Measurements from ENCODE around the gene RO60.
"Not testable (repeated sequence)": the region's sequence is repeated elsewhere in the genome, so short reads cannot be mapped to it uniquely, and the experiment has no call there.

RO60 gene

DNA sequence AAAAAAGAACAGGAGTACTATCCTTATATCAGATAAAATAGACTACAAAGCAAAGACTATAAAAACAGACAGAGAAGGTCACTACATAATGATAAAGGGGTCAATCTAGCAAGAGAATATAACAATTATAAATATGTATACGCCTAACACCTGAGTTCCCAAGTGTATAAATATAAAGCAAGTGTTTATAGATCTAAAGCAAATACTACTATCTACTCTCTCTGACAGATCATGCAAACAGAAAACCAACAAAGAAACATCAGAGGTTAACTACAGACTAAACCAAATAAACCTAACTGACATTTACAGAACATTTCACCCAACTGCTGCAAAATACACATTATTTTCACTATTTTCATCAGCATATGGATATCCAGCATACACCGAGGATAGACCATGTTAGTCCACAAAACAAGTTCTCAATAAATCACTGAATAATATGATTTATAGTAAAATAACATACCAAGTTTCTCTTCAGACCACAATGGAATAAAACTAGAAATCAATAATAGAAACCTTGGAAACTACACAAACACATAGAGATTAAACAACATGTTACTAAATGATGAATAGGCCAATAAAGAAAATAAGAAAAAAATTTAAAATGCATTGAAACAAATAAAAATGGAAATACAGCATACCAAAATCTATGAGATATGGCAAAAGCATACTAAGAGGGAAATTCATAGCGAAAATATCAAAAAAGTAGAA, 22.9 kb upstream of the RO60 start:
- no peak for TF ChIP-seq EZH2 (IDR thresholded peaks at IDR 0.05; ENCODE audit: borderline replicate concordance, low read length)
- TF ChIP-seq, protein P1, sequence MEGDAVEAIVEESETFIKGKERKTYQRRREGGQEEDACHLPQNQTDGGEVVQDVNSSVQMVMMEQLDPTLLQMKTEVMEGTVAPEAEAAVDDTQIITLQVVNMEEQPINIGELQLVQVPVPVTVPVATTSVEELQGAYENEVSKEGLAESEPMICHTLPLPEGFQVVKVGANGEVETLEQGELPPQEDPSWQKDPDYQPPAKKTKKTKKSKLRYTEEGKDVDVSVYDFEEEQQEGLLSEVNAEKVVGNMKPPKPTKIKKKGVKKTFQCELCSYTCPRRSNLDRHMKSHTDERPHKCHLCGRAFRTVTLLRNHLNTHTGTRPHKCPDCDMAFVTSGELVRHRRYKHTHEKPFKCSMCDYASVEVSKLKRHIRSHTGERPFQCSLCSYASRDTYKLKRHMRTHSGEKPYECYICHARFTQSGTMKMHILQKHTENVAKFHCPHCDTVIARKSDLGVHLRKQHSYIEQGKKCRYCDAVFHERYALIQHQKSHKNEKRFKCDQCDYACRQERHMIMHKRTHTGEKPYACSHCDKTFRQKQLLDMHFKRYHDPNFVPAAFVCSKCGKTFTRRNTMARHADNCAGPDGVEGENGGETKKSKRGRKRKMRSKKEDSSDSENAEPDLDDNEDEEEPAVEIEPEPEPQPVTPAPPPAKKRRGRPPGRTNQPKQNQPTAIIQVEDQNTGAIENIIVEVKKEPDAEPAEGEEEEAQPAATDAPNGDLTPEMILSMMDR (IDR thresholded peaks at IDR 0.05; ENCODE audit: low read length), result no peak
- Histone ChIP-seq H3K79me2 (ENCODE audit: insufficient read depth, low read length) (peaks cover 64% of the 10 kb centered on the region), H3K9me3 (ENCODE audit: low read length) (no peaks in the 10 kb centered on the region), H3K4me3 (ENCODE audit: low read depth, low read length, poor library complexity, severe bottlenecking) (no peak overlapping the region), H2AFZ (ENCODE audit: low read length) (no peak overlapping the region), H3K4me2 (ENCODE audit: low read length) (no peak overlapping the region), H4K20me1 (ENCODE audit: insufficient read depth, low read length) (no peaks in the 10 kb centered on the region), H3K27me3 (ENCODE audit: insufficient read depth, low read length) (no peaks in the 10 kb centered on the region), H3K9ac (ENCODE audit: low read length) (no peak overlapping the region), H3K27ac (ENCODE audit: low read depth, low read length, poor library complexity, severe bottlenecking) (no peak overlapping the region), H3K36me3 (ENCODE audit: insufficient read depth, low read length) (peaks cover 43% of the 10 kb centered on the region), H3F3A (ENCODE audit: insufficient read depth, low read length) (no peaks in the 10 kb centered on the region), H3K9me2 (ENCODE audit: low read depth, low read length) (no peaks in the 10 kb centered on the region), H3K4me1 (ENCODE audit: insufficient read depth, low read length, severe bottlenecking) (no peaks in the 10 kb centered on the region)

DNA sequence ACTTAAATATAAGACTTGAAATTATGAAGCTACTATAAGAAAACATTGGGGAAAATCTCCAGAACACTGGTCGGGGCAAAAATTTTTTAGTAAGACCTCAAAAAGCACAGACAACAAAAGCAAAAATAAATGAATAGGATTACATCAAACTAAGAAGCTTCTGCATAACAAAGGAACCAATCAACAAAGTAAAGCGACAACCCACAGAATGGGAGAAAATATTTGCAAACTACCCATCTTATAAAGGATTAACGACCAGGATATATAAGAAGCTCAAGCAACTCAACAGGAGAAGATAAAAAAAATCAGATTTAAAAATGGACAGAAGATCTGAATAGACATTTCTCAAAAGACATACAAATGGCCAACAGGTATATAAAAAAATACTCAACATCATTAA, 19.4 kb upstream of the RO60 start:
- H3K9me3 ChIP-seq (ENCODE audit: low read length), result no peaks in the 10 kb centered on the region
- no peak overlapping the region for H3K4me2 ChIP-seq (ENCODE audit: low read length)
- H3K9ac ChIP-seq (ENCODE audit: low read length), result no peak overlapping the region
- no peaks in the 10 kb centered on the region for H3K4me1 ChIP-seq (ENCODE audit: insufficient read depth, low read length, severe bottlenecking)
- peaks cover 65% of the 10 kb centered on the region for H3K36me3 ChIP-seq (ENCODE audit: insufficient read depth, low read length)
- H2AFZ ChIP-seq (ENCODE audit: low read length), result no peak overlapping the region
- no peaks in the 10 kb centered on the region for H4K20me1 ChIP-seq (ENCODE audit: insufficient read depth, low read length)
- no peaks in the 10 kb centered on the region for H3K27me3 ChIP-seq (ENCODE audit: insufficient read depth, low read length)
- no peak overlapping the region for H3K4me3 ChIP-seq (ENCODE audit: low read depth, low read length, poor library complexity, severe bottlenecking)
- no peak overlapping the region for H3K27ac ChIP-seq (ENCODE audit: low read depth, low read length, poor library complexity, severe bottlenecking)
- TF ChIP-seq EZH2 (IDR thresholded peaks at IDR 0.05; ENCODE audit: borderline replicate concordance, low read length), result no peak
- TF ChIP-seq, protein P1 (IDR thresholded peaks at IDR 0.05; ENCODE audit: low read length), result no peak
- no peaks in the 10 kb centered on the region for H3K9me2 ChIP-seq (ENCODE audit: low read depth, low read length)
- H3F3A ChIP-seq (ENCODE audit: insufficient read depth, low read length), result no peaks in the 10 kb centered on the region
- H3K79me2 ChIP-seq (ENCODE audit: insufficient read depth, low read length), result peaks cover 46% of the 10 kb centered on the region

DNA sequence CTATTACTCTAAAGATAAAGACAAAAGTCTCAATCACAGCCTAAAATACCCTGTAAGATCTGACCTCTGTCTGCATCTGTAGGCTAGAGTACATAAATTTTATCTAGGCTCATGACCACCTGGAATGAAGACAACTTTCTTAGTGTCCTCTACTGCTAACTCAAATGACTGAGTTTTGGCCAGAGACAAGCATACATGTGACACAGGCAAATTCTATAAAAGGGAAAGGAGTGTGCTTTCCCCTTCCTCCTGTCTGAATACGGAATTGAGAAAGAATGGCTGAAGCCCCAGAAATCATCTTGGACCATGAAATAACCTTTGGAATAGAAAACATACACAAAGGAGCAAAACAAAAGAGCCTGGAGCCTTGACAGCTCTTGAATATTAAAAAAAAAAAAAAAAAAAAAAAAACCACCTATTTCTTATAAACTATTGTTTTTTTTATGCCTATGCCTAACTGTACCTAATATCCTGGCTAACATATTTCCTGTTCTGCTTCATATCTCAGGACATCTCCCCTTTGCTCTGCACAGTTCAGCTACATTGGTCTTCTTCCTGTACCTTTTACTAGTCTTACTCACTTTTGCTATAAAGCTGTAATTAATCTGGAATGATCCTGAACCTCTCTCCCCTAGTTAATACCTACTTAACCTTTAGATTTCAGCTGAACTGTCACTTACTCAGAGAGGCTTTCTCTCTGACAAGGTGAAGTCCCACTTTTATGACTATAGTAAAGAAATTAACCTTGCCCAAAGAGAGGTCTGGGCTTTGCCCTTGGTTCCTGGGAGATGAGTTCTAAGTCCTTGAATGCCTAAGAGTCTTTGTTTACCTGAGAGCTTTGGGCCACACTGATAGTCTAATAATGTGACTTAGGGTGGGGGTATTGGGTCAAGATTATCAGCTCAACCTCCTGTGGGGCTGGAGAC, 16.4 kb upstream of the RO60 start:
- no peaks in the 10 kb centered on the region for H3K27me3 ChIP-seq (ENCODE audit: insufficient read depth, low read length)
- peaks cover 17% of the 10 kb centered on the region for H3K79me2 ChIP-seq (ENCODE audit: insufficient read depth, low read length)
- no peak overlapping the region for H3K4me3 ChIP-seq (ENCODE audit: low read depth, low read length, poor library complexity, severe bottlenecking)
- no peaks in the 10 kb centered on the region for H4K20me1 ChIP-seq (ENCODE audit: insufficient read depth, low read length)
- H3K4me2 ChIP-seq (ENCODE audit: low read length), result no peak overlapping the region
- H3K9me3 ChIP-seq (ENCODE audit: low read length), result no peaks in the 10 kb centered on the region
- TF ChIP-seq EZH2 (IDR thresholded peaks at IDR 0.05; ENCODE audit: borderline replicate concordance, low read length), result no peak
- TF ChIP-seq, protein P1 (IDR thresholded peaks at IDR 0.05; ENCODE audit: low read length), result no peak
- no peak overlapping the region for H3K27ac ChIP-seq (ENCODE audit: low read depth, low read length, poor library complexity, severe bottlenecking)
- H2AFZ ChIP-seq (ENCODE audit: low read length), result no peak overlapping the region
- H3K9me2 ChIP-seq (ENCODE audit: low read depth, low read length), result no peaks in the 10 kb centered on the region
- H3K36me3 ChIP-seq (ENCODE audit: insufficient read depth, low read length), result peaks cover 81% of the 10 kb centered on the region
- no peaks in the 10 kb centered on the region for H3K4me1 ChIP-seq (ENCODE audit: insufficient read depth, low read length, severe bottlenecking)
- no peak overlapping the region for H3K9ac ChIP-seq (ENCODE audit: low read length)
- H3F3A ChIP-seq (ENCODE audit: insufficient read depth, low read length), result no peaks in the 10 kb centered on the region

GRCh38 chr1:193048913-193049312, 10.5 kb upstream of the RO60 start:
- H3K9me3 ChIP-seq (ENCODE audit: low read length); H3K27me3 ChIP-seq (ENCODE audit: insufficient read depth, low read length); H3K4me2 ChIP-seq (ENCODE audit: low read length); H3K4me3 ChIP-seq (ENCODE audit: low read depth, low read length, poor library complexity, severe bottlenecking); H3F3A ChIP-seq (ENCODE audit: insufficient read depth, low read length); H2AFZ ChIP-seq (ENCODE audit: low read length); H3K4me1 ChIP-seq (ENCODE audit: insufficient read depth, low read length, severe bottlenecking); H3K9me2 ChIP-seq (ENCODE audit: low read depth, low read length); H4K20me1 ChIP-seq (ENCODE audit: insufficient read depth, low read length); H3K9ac ChIP-seq (ENCODE audit: low read length); H3K27ac ChIP-seq (ENCODE audit: low read depth, low read length, poor library complexity, severe bottlenecking): not testable (repeated sequence)
- Histone ChIP-seq H3K79me2 (ENCODE audit: insufficient read depth, low read length) (peaks cover 26% of the 10 kb centered on the region), H3K36me3 (ENCODE audit: insufficient read depth, low read length) (peaks cover 66% of the 10 kb centered on the region)
